Skeletal muscle tissue (tissue), 4 donors: ENCODE results near the gene SPON1. TPM values are rescaled to one million over a fixed set of nuclear protein-coding genes. Genes with fewer than 3 reads are reported as not detected.

Source experiments
- H3K27ac ChIP-seq: one replicate; pipeline ENCODE4 v1.7.0; 2013; ENCODE audit warnings: mild to moderate bottlenecking, low read depth, low read length, inconsistent platforms
- H3K27me3 ChIP-seq, 3 donors: one replicate each; pipeline ENCODE4 v1.7.0; 2013; ENCODE audit warnings: low read length in 3 of 3; ENCODE audit not compliant: control insufficient read depth in 3 of 3, insufficient read depth in 3 of 3
- H3K36me3 ChIP-seq, 3 donors: one replicate each; pipeline ENCODE4 v1.7.0; 2013; ENCODE audit warnings: low read length in 3 of 3; ENCODE audit not compliant: control insufficient read depth in 3 of 3, insufficient read depth in 3 of 3
- H3K4me1 ChIP-seq, 3 donors: one replicate each; pipeline ENCODE4 v1.7.0; 2013; ENCODE audit warnings: low read length in 3 of 3, mild to moderate bottlenecking in 3 of 3; ENCODE audit not compliant: control insufficient read depth in 3 of 3, insufficient read depth in 3 of 3
- H3K4me3 ChIP-seq, 3 donors: one replicate each; pipeline ENCODE4 v1.7.0; 2013; ENCODE audit warnings: low read length in 3 of 3
- H3K9ac ChIP-seq, 3 donors: one replicate each; pipeline ENCODE4 v1.7.0; 2013; ENCODE audit warnings: low read length in 3 of 3, mild to moderate bottlenecking in 3 of 3, moderate library complexity in 2 of 3, low read depth in 1 of 3
- H3K9me3 ChIP-seq, 3 donors: one replicate each; pipeline ENCODE4 v1.7.0; 2013; ENCODE audit warnings: low read length in 3 of 3; ENCODE audit not compliant: control insufficient read depth in 3 of 3
- total RNA-seq: library from RNA; depleted of rRNA; stranded (reverse); fragments of >200 nt; gene quantifications from one replicate; pipeline ENCODE4 v1.2.3, GENCODE V29; 2014
- donor health status: Osteomylitis.

Gene SPON1
- total RNA-seq, 1 donor from 2014 or later: 20.4 TPM

- peaks cover 0 to 7% (median 2%) of the 10 kb centered on the region in 3 donors for H3K4me1 ChIP-seq
- no peaks in the 10 kb centered on the region for H3K36me3 ChIP-seq
- H3K4me3 ChIP-seq: no peak overlapping the region
- no peaks in the 10 kb centered on the region for H3K9me3 ChIP-seq
- no peaks in the 10 kb centered on the region for H3K27me3 ChIP-seq
- no peak overlapping the region for H3K27ac ChIP-seq
- H3K9ac ChIP-seq: no peak overlapping the region
Observed at GRCh38 chr11:14110629-14111028, 148.1 kb downstream of the SPON1 start.

GRCh38 chr11:14111496-14111895 lies 149.0 kb downstream of the SPON1 start:
- Histone ChIP-seq H3K4me3 (no peak overlapping the region), H3K9ac (no peak overlapping the region), H3K9me3 (no peaks in the 10 kb centered on the region), H3K27me3 (no peaks in the 10 kb centered on the region), H3K36me3 (no peaks in the 10 kb centered on the region), H3K4me1 (peaks cover 0 to 7% (median 2%) of the 10 kb centered on the region in 3 donors), H3K27ac (no peak overlapping the region)

DNA sequence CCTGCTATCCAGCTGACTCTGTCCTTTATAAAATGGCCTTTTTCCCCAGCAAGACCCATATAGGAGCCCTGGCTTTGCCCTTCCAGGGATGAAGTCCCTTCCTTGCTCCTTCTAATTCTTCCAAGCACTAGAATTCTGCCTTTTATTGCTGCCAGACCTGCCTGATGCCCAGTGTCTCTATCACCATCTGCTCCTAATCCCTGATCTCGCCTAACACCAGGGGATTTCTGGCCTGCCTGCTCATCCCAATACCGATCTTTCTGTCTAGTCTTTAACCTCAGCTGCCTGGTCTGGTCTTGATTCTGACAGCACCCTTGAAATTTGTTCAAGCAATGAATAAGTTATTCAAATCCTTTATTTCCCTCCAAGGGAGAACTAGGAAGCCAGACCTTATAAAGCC lies 150.2 kb downstream of the SPON1 start:
- Histone ChIP-seq H3K27me3 (no peaks in the 10 kb centered on the region), H3K4me1 (peaks cover 0 to 7% (median 2%) of the 10 kb centered on the region in 3 donors), H3K9me3 (no peaks in the 10 kb centered on the region), H3K9ac (no peak overlapping the region), H3K4me3 (no peak overlapping the region), H3K27ac (no peak overlapping the region), H3K36me3 (no peaks in the 10 kb centered on the region)

GRCh38 chr11:14114269-14114668 lies 151.7 kb downstream of the SPON1 start:
- H3K36me3 ChIP-seq: no peaks in the 10 kb centered on the region
- H3K27me3 ChIP-seq: no peaks in the 10 kb centered on the region
- no peak overlapping the region for H3K4me3 ChIP-seq
- peaks cover 0 to 7% (median 2%) of the 10 kb centered on the region in 3 donors for H3K4me1 ChIP-seq
- no peak overlapping the region for H3K9ac ChIP-seq
- H3K9me3 ChIP-seq: peaks cover 0 to 2% (median 0%) of the 10 kb centered on the region in 3 donors
- H3K27ac ChIP-seq: no peak overlapping the region

- H3K9me3 ChIP-seq: peaks cover 0 to 4% (median 0%) of the 10 kb centered on the region in 3 donors
- H3K9ac ChIP-seq: no peak overlapping the region
- H3K4me1 ChIP-seq: peaks cover 0 to 7% (median 2%) of the 10 kb centered on the region in 3 donors
- no peak overlapping the region for H3K27ac ChIP-seq
- no peak overlapping the region for H3K4me3 ChIP-seq
- no peaks in the 10 kb centered on the region for H3K36me3 ChIP-seq
- no peaks in the 10 kb centered on the region for H3K27me3 ChIP-seq
Observed at GRCh38 chr11:14114786-14115185, 152.3 kb downstream of the SPON1 start.

- H3K27me3 ChIP-seq: no peaks in the 10 kb centered on the region
- H3K9me3 ChIP-seq: peaks cover 0 to 4% (median 0%) of the 10 kb centered on the region in 3 donors
- H3K36me3 ChIP-seq: no peaks in the 10 kb centered on the region
- no peak overlapping the region for H3K4me3 ChIP-seq
- no peak overlapping the region for H3K27ac ChIP-seq
- peaks cover 0 to 7% (median 2%) of the 10 kb centered on the region in 3 donors for H3K4me1 ChIP-seq
- H3K9ac ChIP-seq: no peak overlapping the region
Observed at GRCh38 chr11:14117632-14118031, 155.1 kb downstream of the SPON1 start.

GRCh38 chr11:14118072-14118471 lies 155.5 kb downstream of the SPON1 start:
- no peaks in the 10 kb centered on the region for H3K36me3 ChIP-seq
- H3K9ac ChIP-seq: no peak overlapping the region
- no peaks in the 10 kb centered on the region for H3K27me3 ChIP-seq
- H3K9me3 ChIP-seq: peaks cover 0 to 4% (median 0%) of the 10 kb centered on the region in 3 donors
- no peak overlapping the region for H3K27ac ChIP-seq
- no peak overlapping the region for H3K4me3 ChIP-seq
- H3K4me1 ChIP-seq: peaks cover 0 to 7% (median 2%) of the 10 kb centered on the region in 3 donors

- Histone ChIP-seq H3K36me3 (no peaks in the 10 kb centered on the region), H3K4me1 (peaks cover 0 to 4% (median under 1%) of the 10 kb centered on the region in 3 donors), H3K27ac (no peak overlapping the region), H3K9ac (no peak overlapping the region), H3K4me3 (no peak overlapping the region), H3K9me3 (peaks cover 0 to 4% (median 0%) of the 10 kb centered on the region in 3 donors), H3K27me3 (no peaks in the 10 kb centered on the region)
Observed at GRCh38 chr11:14119357-14119756, 156.8 kb downstream of the SPON1 start.

GRCh38 chr11:14124350-14124749 lies 161.8 kb downstream of the SPON1 start:
- Histone ChIP-seq H3K4me1 (no peaks in the 10 kb centered on the region), H3K27ac (no peak overlapping the region), H3K4me3 (no peak overlapping the region), H3K9ac (no peak overlapping the region), H3K27me3 (no peaks in the 10 kb centered on the region), H3K36me3 (no peaks in the 10 kb centered on the region), H3K9me3 (peaks cover 0 to under 1% (median 0%) of the 10 kb centered on the region in 3 donors)

- Histone ChIP-seq H3K9me3 (no peaks in the 10 kb centered on the region), H3K27ac (no peak overlapping the region), H3K4me1 (no peaks in the 10 kb centered on the region), H3K9ac (no peak overlapping the region), H3K27me3 (no peaks in the 10 kb centered on the region), H3K36me3 (no peaks in the 10 kb centered on the region), H3K4me3 (no peak overlapping the region)
Observed at GRCh38 chr11:14124886-14125285, 162.4 kb downstream of the SPON1 start.
